GM21515 (cell line): ENCODE results near the gene GSTM2.
A peak's percentile ranks its signal among the peaks of the same experiment; 100 is the strongest.
"Not testable (repeated sequence)": the region's sequence is repeated elsewhere in the genome, so short reads cannot be mapped to it uniquely, and the experiment has no call there.

ENCODE experiments used
- ATAC-seq: cut with Tn5 transposase; IDR thresholded peaks from one replicate; pipeline ENCODE4 v1.9.1; 2021; ENCODE audit not compliant: unreplicated experiment

Gene GSTM2

DNA sequence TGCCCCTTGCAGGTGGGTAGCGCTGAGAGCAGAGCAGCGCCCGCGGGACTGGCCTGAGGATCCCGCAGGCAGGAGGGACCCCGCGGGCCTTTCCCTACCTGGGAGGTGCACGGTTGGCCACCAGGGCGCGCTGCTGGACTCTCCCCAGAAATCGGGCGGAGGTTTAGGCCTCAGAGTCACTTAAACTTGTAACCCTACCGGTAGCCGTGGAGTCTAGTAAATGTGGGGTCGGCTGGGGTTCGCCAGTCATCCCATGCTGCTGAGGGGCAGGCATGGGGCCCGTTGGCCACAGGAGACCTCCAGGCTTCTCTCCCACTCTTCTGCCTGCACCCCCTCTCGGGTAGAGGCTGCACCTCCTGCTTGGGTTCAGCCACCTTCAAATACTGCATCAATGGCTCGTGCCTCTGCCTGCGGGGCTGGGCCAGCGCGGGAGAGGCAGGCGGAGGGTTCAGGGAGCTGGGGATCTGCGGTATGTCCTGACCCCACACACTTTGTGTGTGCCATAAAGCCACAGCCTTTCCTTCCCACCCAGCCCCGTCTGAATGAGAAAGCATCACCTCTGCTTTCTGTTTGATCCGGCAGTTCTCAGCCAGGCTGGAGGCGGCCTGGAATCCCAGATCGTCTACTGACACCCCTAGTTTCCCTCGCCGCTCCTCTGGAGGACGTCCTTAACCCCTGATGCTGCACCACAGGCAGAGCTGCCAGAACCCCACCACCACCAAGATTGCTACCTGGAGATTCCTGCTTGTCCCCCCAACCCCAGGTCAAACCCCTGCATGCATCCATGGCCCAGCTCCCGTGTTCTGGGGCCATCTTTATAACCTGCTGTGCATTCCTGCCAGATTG lies 24.2 kb upstream of the GSTM2 start:
- ATAC-seq, result peak; percentile 77

- no peak for ATAC-seq
Measured at GRCh38 chr1:109644670-109645069, 23.2 kb upstream of the GSTM2 start.

- ATAC-seq, result no peak
Measured at GRCh38 chr1:109649491-109649914, 18.4 kb upstream of the GSTM2 start.

GRCh38 chr1:109650609-109651008 lies 17.2 kb upstream of the GSTM2 start:
- no peak for ATAC-seq

GRCh38 chr1:109652402-109652801 lies 15.5 kb upstream of the GSTM2 start:
- no peak for ATAC-seq

DNA sequence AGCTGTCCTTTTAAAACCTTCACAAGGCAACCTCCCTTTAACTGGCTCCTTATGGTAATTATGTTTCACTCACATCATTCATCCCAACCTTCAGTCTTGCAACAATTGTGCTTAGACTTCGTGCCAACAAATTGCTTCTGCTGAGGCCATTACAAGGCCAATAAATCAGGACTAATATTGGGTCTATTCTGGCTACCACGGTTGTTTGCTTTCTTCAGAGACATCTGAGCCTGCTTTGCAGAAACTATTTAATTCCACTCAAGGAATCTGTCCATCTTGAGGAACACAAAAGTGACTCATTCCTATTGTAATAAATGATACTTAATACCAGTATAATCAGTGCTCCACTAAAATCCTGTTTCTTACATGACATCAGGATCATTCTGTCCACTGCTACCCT lies 14.6 kb upstream of the GSTM2 start:
- no peak for ATAC-seq

DNA sequence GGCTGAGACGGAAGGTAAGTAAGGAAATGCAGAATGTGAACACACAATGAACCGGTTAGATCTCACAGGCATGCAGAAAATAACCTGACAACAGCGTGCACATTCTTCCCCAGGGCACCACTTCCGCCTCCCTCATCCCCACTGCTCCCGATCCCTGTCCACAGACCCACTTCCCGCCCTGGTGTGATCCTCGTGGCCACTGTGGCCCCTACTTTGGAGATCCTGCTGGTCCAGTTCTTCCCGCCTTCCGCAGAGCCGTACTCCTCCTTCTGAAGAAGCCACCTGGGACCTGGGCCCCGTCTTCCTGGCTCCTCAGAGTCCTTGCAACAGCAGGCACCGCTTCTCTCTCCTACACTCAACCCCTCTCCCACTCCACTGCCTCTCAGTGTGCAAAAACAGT lies 13.3 kb upstream of the GSTM2 start:
- no peak for ATAC-seq

- peak; percentile 96 for ATAC-seq
Measured at GRCh38 chr1:109655615-109656519, 12.0 kb upstream of the GSTM2 start, which contains the start of gene GSTM4. Gene GSTM4, plus strand, starts transcription at chr1:109656099. Its CDS starts 291 bp downstream, at chr1:109656390.

- ATAC-seq, result no peak
Measured at GRCh38 chr1:109657395-109657794, 10.5 kb upstream of the GSTM2 start.

DNA sequence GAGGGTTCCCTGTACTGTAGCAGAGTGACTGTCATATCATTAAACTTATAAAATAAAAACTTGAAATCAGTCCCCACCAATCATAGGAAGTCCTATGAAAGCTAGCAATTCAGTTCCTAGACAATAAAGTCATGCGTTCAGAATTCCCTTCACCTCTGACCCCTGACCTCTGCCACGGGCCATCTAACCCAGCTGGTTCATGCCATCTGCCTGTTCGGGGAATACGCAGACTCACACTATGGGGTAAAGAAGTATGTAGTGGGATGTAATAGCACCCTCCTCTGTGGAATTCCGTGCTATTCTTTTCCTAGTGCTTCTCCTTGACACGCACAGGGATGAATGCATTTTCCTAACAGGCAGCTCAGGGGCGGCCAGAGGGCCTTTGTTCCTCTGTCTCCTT lies 9.9 kb upstream of the GSTM2 start:
- ATAC-seq, result no peak

DNA sequence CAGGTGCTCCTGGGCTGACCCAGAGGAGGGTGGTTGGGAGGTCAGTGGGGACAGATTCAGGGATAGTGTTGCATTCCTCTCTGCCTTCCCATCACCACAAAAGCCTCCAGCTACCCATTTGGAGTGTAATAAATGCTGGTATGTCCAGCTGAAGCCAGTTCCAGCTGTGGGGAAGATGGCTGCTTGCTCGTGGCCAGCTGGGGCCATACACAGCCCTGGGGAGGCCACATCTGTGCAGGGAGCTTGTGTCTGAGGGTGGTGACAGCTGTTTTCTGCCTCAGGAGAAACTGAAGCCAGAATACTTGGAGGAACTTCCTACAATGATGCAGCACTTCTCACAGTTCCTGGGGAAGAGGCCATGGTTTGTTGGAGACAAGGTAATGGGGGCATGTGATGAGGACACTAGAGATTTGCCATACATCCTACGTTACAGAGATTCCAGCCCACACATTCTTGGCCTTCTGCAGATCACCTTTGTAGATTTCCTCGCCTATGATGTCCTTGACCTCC lies 9.3 kb upstream of the GSTM2 start:
- ATAC-seq, result no peak

GRCh38 chr1:109659145-109659544 lies 8.7 kb upstream of the GSTM2 start:
- ATAC-seq, result no peak

- ATAC-seq, result no peak
Measured at GRCh38 chr1:109659997-109660690, 7.7 kb upstream of the GSTM2 start.

DNA sequence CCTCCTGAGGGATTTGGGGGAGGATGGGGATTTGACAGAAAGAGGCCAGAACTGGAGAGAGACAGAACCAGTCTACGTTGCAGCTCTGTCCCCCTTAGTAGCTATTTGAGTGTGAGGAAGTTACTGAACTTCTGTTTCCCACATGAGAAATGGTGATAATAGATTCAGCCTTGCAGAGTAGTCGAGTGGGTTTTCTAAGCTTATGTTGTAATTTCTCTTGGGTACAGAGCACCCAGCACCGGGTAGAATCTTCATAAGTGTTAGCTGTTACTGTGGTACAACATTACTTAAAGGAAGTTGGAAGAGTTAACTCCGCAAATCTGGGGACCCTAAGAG lies 7.2 kb upstream of the GSTM2 start:
- not testable (repeated sequence) for ATAC-seq

GRCh38 chr1:109661391-109661790 lies 6.5 kb upstream of the GSTM2 start:
- no peak for ATAC-seq

DNA sequence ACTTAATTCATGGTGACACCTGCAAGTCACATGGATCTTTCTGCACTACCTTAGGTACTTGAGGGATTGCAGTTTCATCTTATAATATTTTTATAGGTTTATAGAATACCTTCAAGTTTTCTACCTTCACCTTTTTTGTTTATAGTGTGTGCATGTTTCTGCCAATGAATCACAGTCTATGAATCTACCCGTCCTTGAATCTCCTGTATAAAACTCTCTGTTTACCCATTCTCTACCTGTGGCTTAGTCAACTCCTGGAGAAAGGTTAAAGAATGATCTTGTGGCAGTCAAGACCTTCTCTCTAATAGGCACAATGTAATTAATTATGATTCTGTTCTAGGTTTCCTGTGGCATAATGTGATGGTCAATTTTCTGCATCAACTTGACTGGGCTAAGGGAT lies 3.2 kb upstream of the GSTM2 start:
- ATAC-seq, result no peak

- no peak for ATAC-seq
Measured at GRCh38 chr1:109668123-109668775, 392 bp downstream of the GSTM2 start.

- ATAC-seq, result no peak
Measured at GRCh38 chr1:109669246-109669948, 1.5 kb downstream of the GSTM2 start.

- ATAC-seq, result not testable (repeated sequence)
Measured at GRCh38 chr1:109669949-109670302, 2.1 kb downstream of the GSTM2 start.

- ATAC-seq, result no peak
Measured at GRCh38 chr1:109671067-109671466, 3.2 kb downstream of the GSTM2 start.
